Uterus (tissue), 2 donors: Measurements from ENCODE around the gene MEMO1.

Experiments used
- CTCF ChIP-seq, 4 experiments: fragments of 200-600 bp in 2 of 4; fragments of 450-650 bp in 2 of 4; sonication (generic) in 2 of 4; IDR thresholded peaks; one replicate each; pipeline ENCODE4 v1.5.1; 2016 to 2019; ENCODE audit warnings: antibody characterized with exemption in 4 of 4, mild to moderate bottlenecking in 2 of 4, moderate library complexity in 1 of 4
- POLR2A ChIP-seq, 2 donors: fragments of 450-650 bp; IDR thresholded peaks; one replicate each; pipeline ENCODE4 v1.6.1; 2016; ENCODE audit warnings: antibody characterized with exemption in 2 of 2, mild to moderate bottlenecking in 1 of 2, moderate library complexity in 1 of 2

GRCh38 chr2:31940920-31941319 is 69.9 kb downstream of the MEMO1 start:
- TF ChIP-seq CTCF (IDR thresholded peaks at IDR 0.05) = no peak
- no peak for TF ChIP-seq POLR2A (IDR thresholded peaks at IDR 0.05)
